HG02938 (cell line): ENCODE results near the gene TRIM63.

Experiments
- ATAC-seq: cut with Tn5 transposase; IDR thresholded peaks from one replicate; pipeline ENCODE4 v1.9.1; 2021; ENCODE audit warnings: mild to moderate bottlenecking, moderate library complexity; ENCODE audit not compliant: unreplicated experiment

The TRIM63 gene

DNA sequence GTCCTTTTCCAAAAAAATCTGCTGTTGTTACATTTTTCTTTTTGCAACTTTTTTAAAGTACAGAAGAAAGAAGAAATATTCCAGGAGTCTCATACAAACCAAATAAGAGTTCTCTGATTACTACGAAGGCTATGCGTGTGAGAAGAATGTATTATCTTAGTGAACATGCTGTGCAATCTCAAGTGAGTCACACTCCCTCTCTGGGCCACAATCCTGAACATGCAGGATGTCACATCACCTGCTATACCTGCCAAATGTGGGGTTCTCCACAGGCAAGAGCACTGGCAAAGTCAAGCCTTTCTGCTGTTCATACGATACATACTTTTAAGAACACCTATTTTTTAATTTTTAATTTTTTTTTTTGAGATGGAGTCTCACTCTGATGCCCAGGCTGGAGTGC is 21.7 kb upstream of the TRIM63 start:
- no peak for ATAC-seq

GRCh38 chr1:26084844-26085243 is 17.4 kb upstream of the TRIM63 start:
- no peak for ATAC-seq

GRCh38 chr1:26084091-26084561 is 16.7 kb upstream of the TRIM63 start:
- ATAC-seq = no peak

GRCh38 chr1:26083208-26083607 is 15.8 kb upstream of the TRIM63 start:
- no peak for ATAC-seq

- ATAC-seq = no peak
Observed at GRCh38 chr1:26082020-26082350, 14.6 kb upstream of the TRIM63 start.

- ATAC-seq = no peak
Observed at GRCh38 chr1:26081267-26082019, 14.0 kb upstream of the TRIM63 start.

GRCh38 chr1:26079960-26080814 is 12.8 kb upstream of the TRIM63 start:
- no peak for ATAC-seq

- no peak for ATAC-seq
Observed at GRCh38 chr1:26079178-26079563, 11.7 kb upstream of the TRIM63 start.

- no peak for ATAC-seq
Observed at GRCh38 chr1:26078286-26079177, 11.1 kb upstream of the TRIM63 start.

- ATAC-seq = no peak
Observed at GRCh38 chr1:26077524-26077923, 10.1 kb upstream of the TRIM63 start.

DNA sequence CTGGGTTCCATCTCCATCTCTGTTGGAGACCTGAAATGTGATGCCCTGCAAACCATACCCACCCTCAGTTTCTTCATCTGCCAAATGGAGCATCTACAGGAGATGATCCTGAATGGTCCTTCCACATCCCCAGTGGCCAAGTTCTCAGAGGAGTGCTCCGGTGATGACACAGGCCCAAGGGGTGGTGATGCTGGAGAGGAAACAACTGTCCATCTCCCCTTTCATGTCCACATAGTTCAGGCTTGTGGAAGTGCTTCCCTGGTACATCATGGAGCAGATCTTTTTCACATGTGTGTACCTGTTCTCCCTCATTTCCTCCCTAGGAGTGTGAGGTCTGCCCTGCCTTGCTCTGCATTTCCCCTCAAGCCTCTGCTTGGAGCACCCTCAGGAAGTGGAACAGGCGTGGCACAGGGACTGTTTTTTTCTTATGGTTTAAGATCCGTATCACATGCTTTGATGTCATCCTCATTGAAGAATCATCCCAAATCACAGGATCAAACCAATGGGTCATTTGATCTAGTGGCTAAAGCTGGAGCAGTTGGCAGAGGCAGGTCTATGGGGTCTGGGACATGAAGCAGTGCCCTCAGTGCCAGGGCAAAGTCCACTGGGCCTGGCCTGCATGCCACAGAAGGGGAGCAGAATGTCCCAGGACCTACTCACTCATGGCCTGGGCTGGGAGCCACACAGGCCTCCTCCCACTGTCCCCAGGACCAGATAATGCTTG is 8.2 kb upstream of the TRIM63 start:
- ATAC-seq = no peak

DNA sequence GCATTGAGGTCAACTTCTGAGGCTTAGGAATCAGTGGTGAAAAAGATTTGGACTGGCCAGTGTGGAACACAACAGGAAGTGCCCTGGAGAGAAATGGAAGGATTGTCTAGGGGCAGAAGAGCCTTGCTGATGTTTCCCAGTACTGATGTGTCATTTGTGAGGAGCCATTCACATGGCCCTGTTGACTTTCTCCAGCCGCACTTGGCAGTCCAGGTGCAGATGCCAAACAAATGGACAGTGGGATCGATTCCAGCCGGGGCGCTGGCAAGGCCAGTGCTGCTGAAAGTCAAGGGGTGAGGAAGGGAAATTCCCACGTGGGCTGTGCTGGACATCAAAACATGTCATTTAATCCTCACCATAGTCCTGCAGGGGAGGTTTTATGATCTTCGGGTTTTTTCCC is 4.9 kb upstream of the TRIM63 start:
- no peak for ATAC-seq

DNA sequence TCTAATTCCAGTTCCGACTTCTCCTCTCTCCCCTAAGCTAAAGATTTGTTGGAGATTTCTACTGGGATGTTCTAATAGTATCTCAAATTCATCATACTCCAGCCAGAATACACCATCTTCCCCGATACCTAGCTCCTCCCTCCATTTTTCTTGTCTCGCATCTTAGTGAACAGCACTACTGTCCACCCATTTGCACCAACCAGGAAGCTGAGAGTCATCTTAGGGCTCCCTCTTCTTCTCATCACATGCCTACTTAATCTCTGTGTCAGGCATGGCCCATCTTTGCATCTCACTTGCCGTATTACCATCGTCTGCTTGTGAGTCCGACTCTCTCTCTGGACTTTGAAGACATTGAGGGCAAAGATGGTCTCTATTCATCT is 3.5 kb upstream of the TRIM63 start:
- no peak for ATAC-seq

DNA sequence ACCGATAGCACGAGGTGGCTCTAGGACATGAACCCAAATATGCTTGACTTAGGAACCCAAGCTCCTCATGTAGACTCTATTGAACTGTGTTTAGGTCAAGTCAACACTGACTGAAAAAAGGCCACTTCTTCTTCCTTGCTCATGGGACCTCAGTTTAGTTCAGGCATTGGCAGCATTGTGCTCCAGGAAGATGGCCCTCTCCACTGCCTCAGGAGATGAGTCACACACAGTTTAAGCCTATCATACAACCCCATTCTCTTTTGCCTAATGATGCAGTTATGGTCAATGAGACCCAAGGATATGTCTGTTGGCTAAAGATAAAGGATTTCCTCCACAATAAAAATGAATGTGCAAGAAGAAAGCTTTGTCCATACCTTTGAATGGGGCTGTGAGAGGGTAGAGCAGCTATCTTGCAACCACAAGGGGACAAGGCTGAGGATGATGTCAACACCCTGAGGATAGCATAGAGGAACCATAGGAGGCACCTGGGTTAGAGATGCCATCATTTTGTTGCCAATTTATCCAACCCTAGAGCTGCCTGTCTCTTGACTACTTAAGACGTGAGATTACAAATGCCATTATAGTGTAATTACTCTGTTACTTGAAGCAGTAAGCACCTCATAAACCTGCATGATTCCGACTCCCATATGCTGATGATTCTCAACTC is 3.0 kb upstream of the TRIM63 start:
- no peak for ATAC-seq

- ATAC-seq = no peak
Observed at GRCh38 chr1:26069941-26070295, 2.5 kb upstream of the TRIM63 start.

- ATAC-seq = no peak
Observed at GRCh38 chr1:26066857-26067256, 573 bp downstream of the TRIM63 start.

GRCh38 chr1:26066160-26066559 is 1.3 kb downstream of the TRIM63 start:
- no peak for ATAC-seq

- no peak for ATAC-seq
Observed at GRCh38 chr1:26064553-26064952, 2.9 kb downstream of the TRIM63 start.

DNA sequence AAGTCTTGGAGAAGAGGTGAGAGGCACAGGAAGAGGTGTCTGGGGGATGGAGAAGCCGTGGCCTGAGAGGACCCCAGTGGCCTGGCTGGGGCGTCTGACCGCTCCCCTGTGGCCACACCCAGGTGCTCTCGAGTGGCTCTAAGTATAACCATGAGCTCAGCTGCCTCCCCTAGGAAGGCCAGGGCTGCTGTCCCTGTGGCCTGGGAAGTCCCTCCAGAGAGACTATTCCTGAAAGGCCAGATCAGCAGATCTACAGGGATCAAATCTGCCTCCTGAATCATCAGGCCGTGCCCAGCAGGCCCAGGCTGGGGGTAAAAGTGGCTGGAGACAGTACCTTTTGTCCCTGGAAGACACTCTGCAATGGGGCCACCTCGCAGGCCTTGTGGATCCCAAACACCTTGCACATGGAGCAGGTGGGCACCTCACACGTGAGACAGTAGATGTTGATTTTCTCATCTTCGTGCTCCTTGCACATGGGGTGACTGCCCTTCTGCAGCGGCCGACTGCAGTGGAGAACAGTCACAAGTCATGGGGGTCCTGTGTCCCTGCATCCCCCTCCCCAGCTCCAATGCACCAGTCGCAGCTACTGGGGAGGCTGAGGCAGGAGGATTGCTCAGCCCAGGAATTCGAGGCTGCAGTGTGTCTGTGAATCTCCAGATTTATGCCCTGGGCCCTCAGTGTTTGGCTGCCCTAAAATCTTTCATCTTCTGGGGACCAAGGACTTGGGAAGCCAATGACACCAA is 6.4 kb downstream of the TRIM63 start:
- ATAC-seq = no peak

GRCh38 chr1:26059906-26060305 is 7.5 kb downstream of the TRIM63 start:
- ATAC-seq = no peak
